Activated CD8-positive, alpha-beta memory T cell treated with anti-CD3 and anti-CD28 coated beads for 24 hours (primary cell): Measurements from ENCODE around the gene MEF2C.
"Not testable (repeated sequence)": the region's sequence is repeated elsewhere in the genome, so short reads cannot be mapped to it uniquely, and the experiment has no call there.

Source experiments
- DNase-seq: peaks from one replicate; pipeline ENCODE4 v3.0.0-alpha.2; 2020

The MEF2C gene

DNA sequence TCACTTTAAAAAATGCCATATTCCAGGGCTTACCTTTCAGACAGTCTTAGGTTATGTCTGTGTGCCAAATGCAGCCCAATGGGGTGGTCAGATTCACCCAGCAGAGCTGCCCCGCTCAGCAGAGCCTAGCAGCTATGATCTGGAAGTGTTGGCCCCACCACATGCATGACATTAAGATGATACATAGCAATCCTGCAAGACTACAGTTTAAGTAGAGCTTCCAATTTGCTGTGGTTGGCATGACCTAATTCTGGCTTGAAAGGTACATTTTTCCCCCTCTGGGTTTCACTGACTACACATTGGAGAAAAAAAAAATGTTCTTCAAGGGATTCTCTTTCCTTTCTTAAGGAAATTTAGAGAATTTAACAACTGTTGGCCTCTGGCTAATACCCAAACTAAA lies 22.5 kb downstream of the MEF2C start:
- DNase-seq = no peak

GRCh38 chr5:88858392-88858791 lies 24.6 kb downstream of the MEF2C start:
- no peak for DNase-seq

DNA sequence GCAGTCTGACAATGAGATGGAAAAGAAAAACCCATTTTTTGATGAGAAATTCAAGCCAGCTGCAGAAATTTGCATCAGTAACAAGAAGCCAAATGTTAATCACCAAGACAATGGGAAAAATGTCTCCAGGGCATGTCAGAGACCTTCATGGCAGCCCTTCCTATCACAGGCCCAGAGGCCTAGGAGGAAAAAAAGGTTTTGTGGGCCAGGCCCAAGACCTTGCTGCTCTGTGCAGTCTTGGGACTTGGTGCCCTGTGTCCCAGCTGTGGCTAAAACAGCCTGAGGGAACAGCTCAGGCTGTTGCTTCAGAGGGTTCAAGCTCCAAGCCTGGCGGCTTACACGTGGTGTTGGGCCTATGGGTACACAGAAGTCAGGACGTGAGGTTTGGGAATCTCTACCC lies 26.6 kb downstream of the MEF2C start:
- not testable (repeated sequence) for DNase-seq

- DNase-seq = no peak
Observed at GRCh38 chr5:88854769-88855168, 28.2 kb downstream of the MEF2C start.

DNA sequence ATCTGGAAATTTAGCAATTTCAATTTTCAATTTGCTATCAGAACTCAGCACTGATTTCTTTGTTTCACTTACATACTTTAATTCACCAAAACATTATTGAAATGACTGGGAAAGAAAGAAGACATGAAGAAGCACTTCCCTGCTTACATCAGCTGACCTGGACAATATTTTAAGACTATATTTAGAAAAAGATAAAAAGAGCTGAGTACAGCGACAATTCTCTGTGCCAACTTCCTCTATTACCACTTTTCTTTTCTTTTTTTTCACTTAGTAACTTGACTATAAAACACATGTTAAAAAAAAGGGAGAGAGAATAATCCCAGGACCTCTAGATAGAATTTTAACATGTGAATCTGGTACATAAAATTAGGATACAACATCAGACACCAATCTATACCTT lies 35.6 kb downstream of the MEF2C start:
- no peak for DNase-seq

GRCh38 chr5:88846434-88846833 lies 36.5 kb downstream of the MEF2C start:
- no peak for DNase-seq

- DNase-seq = no peak
Observed at GRCh38 chr5:88845081-88845697, 37.8 kb downstream of the MEF2C start.

- DNase-seq = no peak
Observed at GRCh38 chr5:88842784-88843183, 40.2 kb downstream of the MEF2C start.

GRCh38 chr5:88841212-88841611 lies 41.8 kb downstream of the MEF2C start:
- DNase-seq = no peak

DNA sequence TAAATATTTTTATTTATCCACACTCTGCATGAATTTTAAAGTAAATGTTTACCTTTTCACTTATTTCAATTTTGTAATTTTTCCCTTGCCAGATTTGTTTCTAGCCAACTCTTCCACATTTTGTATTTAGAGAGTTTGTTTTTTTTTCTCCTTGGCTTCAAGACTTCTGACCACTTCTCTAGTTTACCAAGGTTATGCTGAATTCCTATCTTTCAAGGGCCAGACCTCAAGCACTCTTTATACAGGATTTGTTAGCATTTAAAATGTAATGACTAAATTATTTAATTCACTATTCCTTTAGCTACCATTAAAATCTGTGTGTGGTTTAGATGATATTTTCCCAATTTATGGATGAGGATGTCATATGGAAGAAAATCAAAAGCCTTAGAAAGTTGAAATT lies 42.5 kb downstream of the MEF2C start:
- no peak for DNase-seq

DNA sequence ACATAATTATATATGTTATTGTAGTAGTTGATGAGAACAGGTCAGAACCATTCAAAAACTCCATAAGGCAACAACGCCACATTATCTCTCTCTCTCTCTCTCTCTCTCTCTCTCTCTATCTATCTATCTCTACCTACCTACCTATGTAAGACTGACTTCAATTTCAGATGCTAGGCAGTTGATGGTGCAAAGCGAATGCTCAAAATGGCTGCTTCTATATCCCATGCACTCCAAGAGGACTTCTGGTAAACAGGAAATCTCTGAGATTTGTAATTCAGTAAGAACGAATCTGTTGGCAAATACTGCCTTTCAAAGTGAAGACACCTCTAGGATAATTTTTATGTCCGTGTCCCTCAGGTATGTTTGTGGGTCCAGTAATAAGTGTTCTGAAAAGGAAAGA lies 43.7 kb downstream of the MEF2C start:
- DNase-seq = no peak

DNA sequence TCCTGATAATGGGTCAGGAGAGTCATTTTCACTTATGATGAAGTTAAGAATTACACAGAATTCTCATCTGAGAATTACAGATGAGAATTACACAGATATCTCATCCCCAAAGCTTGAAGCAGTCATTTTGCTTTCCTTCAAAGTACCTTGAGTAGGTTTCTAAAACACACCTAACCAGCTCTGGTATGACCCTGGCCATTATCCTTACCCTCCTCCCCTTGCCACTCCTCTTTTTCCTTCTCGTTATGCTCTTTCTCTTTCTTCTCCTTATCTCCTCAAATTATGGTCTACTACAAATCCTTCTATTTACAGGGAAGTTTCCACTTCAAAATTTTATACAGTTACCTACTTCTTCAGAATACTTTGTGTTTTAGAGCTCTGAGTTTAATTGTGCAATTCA lies 44.5 kb downstream of the MEF2C start:
- DNase-seq = no peak

- DNase-seq = no peak
Observed at GRCh38 chr5:88837817-88838216, 45.2 kb downstream of the MEF2C start.

DNA sequence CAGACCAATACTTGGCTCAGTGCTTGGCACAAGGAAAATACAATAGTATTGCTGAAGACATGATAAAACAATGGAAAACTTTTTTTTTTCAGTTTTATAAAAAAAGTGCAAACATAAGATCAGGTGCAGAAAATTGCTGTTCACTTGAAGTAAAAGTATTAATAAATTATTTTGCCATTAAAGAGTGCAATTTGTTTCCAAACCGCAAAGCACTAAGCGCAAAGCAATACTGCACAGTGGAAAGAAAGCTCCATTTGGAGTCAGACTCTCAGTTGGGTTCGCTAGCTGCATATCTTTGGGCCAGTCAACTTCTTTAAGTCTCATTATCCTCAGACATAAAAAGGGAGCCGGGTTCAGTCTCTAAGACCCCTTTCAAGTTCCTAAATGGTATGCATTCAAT lies 45.8 kb downstream of the MEF2C start:
- no peak for DNase-seq

GRCh38 chr5:88836195-88836838 lies 46.7 kb downstream of the MEF2C start:
- no peak for DNase-seq

GRCh38 chr5:88834499-88834898 lies 48.5 kb downstream of the MEF2C start:
- no peak for DNase-seq

- DNase-seq = no peak
Observed at GRCh38 chr5:88834131-88834462, 48.9 kb downstream of the MEF2C start.

DNA sequence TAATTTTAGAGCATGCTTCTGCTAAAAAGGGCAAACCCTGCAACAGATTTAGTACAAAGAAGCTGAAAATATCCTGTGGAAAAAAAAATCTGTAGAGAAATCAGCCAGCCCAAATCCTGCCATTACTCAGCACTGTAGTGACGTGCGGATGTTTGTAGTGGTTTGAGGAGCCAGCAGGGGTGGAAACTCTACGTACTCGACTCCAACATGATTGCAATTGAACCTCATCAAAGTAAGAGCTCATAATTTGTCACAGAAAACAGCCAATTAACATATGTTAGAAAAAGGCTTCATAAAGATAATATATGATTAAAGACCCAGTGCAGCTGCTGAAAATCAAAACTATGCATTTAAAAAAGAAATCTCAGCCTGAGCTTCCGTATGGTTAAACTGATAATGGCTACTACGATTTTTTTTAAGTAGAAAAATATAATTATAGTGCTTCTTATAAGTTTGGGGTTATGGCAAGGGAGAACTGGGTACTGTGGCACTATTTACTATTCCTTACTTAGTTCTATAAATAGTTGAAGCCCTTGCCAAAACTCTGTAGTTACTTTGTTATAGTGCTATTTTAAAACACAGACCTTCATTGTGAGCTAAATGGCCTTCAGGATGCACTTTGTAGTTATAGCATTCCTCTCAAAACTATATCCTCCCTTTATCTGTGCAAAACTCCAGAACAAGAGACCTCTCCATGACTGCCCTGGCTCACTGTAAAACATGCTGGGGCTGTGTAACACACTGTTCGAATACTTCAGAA lies 49.4 kb downstream of the MEF2C start:
- no peak for DNase-seq

DNA sequence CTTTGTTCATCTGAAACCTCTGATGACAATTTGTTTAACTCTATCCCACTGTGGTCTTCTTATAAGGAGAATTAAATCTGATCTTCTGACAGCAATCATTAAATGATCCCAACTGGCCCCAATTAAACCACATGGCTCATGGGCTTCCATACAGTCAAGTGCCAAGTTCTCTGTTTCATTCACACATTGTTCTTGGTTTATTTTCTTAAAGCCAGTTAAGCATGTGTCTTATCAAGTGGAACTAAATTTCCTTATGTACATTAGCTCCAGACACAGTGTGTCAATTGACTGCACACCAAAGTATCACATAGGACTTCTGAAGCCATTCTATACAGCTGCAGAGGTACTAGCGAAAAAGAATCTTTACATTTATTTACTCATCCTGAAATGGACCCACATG lies 51.2 kb downstream of the MEF2C start:
- no peak for DNase-seq

DNA sequence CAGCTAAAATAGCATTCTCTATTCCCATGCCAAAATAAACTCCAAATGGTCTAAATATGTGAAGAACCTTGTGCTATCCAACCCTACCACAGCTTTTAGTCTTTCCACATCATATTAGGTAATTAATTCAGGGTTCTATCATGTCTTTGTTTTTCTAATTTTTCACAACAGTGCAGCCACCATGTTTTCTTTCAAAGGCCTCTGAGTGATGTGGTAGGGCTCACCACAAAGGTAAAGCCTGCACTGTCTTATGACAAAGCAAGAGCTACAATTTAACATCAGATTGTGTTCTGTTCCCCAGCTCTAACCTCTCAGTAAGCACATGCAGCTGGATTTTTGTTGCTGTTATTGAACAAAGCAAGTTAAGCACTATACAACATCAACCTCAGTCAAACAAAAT lies 52.4 kb downstream of the MEF2C start:
- no peak for DNase-seq

DNA sequence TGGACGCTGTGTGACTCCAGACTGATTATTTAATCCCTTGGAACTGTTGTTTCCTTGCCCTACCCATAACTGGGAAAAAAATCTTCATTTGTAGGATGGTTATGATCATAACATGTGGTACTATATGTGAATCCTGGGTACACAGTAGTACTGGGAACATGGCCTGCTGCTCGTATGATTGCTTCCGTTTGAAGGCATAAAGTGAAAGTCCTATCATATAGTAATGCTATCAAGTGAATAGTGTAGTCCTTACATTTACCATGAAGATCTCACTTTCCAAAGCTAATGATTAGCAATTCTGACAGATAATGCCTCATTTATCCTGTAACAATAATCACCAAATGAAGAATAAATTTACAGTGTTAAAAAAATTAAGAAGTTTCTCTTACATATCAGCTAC lies 53.2 kb downstream of the MEF2C start:
- DNase-seq = no peak

- DNase-seq = no peak
Observed at GRCh38 chr5:88829054-88829453, 53.9 kb downstream of the MEF2C start.

- no peak for DNase-seq
Observed at GRCh38 chr5:88827997-88828396, 55.0 kb downstream of the MEF2C start.
